H9 (cell line): ENCODE data around the gene SMCO4. TPM values are rescaled to one million over a fixed set of nuclear protein-coding genes. Genes with fewer than 3 reads are reported as not detected.
A peak's percentile ranks its signal among the peaks of the same experiment; 100 is the strongest.

Experiments
- DNase-seq: peaks from one replicate; pipeline ENCODE4 v3.0.0-alpha.2; 2017
- H2AFZ ChIP-seq: one replicate; pipeline ENCODE4 v1.6.1; 2013; ENCODE audit warnings: mild to moderate bottlenecking, low read length, control low read depth, moderate library complexity
- H2AK5ac ChIP-seq: 2 replicates; pipeline ENCODE4 v1.6.1; 2013; ENCODE audit warnings: low read length, control low read depth, mixed read lengths; ENCODE audit not compliant: insufficient read length
- H2BK120ac ChIP-seq: one replicate; pipeline ENCODE4 v1.6.1; 2013; ENCODE audit warnings: low read depth, mild to moderate bottlenecking, low read length, control low read depth, inconsistent platforms; ENCODE audit not compliant: poor library complexity, severe bottlenecking
- H2BK12ac ChIP-seq: 2 replicates; pipeline ENCODE4 v1.6.1; 2013; ENCODE audit warnings: low read length, control low read depth, mixed read lengths, low read depth; ENCODE audit not compliant: insufficient read length
- H2BK15ac ChIP-seq: 2 replicates; pipeline ENCODE4 v1.6.1; 2013; ENCODE audit warnings: low read depth, low read length, control low read depth
- H2BK20ac ChIP-seq: one replicate; pipeline ENCODE4 v1.6.1; 2013; ENCODE audit warnings: low read depth, mild to moderate bottlenecking, low read length, control low read depth, inconsistent platforms; ENCODE audit not compliant: poor library complexity, severe bottlenecking
- H2BK5ac ChIP-seq: 2 replicates; pipeline ENCODE4 v1.6.1; 2013; ENCODE audit warnings: low read length, control low read depth, mixed read lengths; ENCODE audit not compliant: insufficient read length
- H3K14ac ChIP-seq: 2 replicates; pipeline ENCODE4 v1.6.1; 2013; ENCODE audit warnings: low read length, control low read depth; ENCODE audit not compliant: insufficient read depth
- H3K18ac ChIP-seq: 2 replicates; pipeline ENCODE4 v1.6.1; 2013; ENCODE audit warnings: low read depth, mild to moderate bottlenecking, mixed read lengths, low read length, control low read depth; ENCODE audit not compliant: insufficient read length
- H3K23ac ChIP-seq: 2 replicates; pipeline ENCODE4 v1.6.1; 2013; ENCODE audit warnings: low read length, control low read depth, mixed read lengths, low read depth; ENCODE audit not compliant: insufficient read length
- H3K23me2 ChIP-seq: 2 replicates; pipeline ENCODE4 v1.6.1; 2013; ENCODE audit warnings: low read depth, mild to moderate bottlenecking, mixed read lengths, low read length, control low read depth; ENCODE audit not compliant: insufficient read length, poor library complexity, severe bottlenecking
- H3K27ac ChIP-seq: 2 replicates; pipeline ENCODE4 v1.5.1; 2013; ENCODE audit warnings: low read length, control low read depth, mixed read lengths, low read depth; ENCODE audit not compliant: insufficient read length
- H3K27me3 ChIP-seq: 2 replicates; pipeline ENCODE4 v1.6.1; 2013; ENCODE audit warnings: low read length, control low read depth, inconsistent platforms; ENCODE audit not compliant: insufficient read depth
- H3K4ac ChIP-seq: 2 replicates; pipeline ENCODE4 v1.6.1; 2013; ENCODE audit warnings: low read depth, mild to moderate bottlenecking, control low read depth, inconsistent platforms, low read length, moderate library complexity
- H3K4me1 ChIP-seq: 2 replicates; pipeline ENCODE4 v1.6.1; 2013; ENCODE audit warnings: low read length, control low read depth, inconsistent platforms; ENCODE audit not compliant: insufficient read depth
- H3K4me2 ChIP-seq: 2 replicates; pipeline ENCODE4 v1.6.1; 2013; ENCODE audit warnings: low read length, control low read depth, mixed read lengths; ENCODE audit not compliant: insufficient read length, insufficient read depth
- H3K56ac ChIP-seq: 2 replicates; pipeline ENCODE4 v1.6.1; 2013; ENCODE audit warnings: low read depth, mild to moderate bottlenecking, mixed read lengths, low read length, control low read depth; ENCODE audit not compliant: insufficient read length
- H3K79me1 ChIP-seq: 2 replicates; pipeline ENCODE4 v1.6.1; 2013; ENCODE audit warnings: low read depth, mild to moderate bottlenecking, moderate library complexity, low read length, control low read depth, inconsistent platforms; ENCODE audit not compliant: insufficient read depth, poor library complexity, severe bottlenecking
- H3K79me2 ChIP-seq: 2 replicates; pipeline ENCODE4 v1.6.1; 2013; ENCODE audit warnings: low read length, control low read depth, inconsistent platforms; ENCODE audit not compliant: insufficient read depth
- H3K9ac ChIP-seq: 2 replicates; pipeline ENCODE4 v1.6.1; 2013; ENCODE audit warnings: low read length, control low read depth, mixed read lengths; ENCODE audit not compliant: insufficient read length; ENCODE audit errors: extremely low read depth
- H3K9me3 ChIP-seq: one replicate; pipeline ENCODE4 v1.6.1; 2013; ENCODE audit warnings: low read depth, low read length, inconsistent platforms; ENCODE audit not compliant: control insufficient read depth
- H3T11ph ChIP-seq: one replicate; pipeline ENCODE4 v1.6.1; 2013; ENCODE audit warnings: mild to moderate bottlenecking, low read length, control low read depth, inconsistent platforms
- H4K20me1 ChIP-seq: one replicate; pipeline ENCODE4 v1.6.1; 2013; ENCODE audit not compliant: control insufficient read depth, insufficient read length, insufficient read depth
- H4K5ac ChIP-seq: 2 replicates; pipeline ENCODE4 v1.6.1; 2013; ENCODE audit warnings: low read depth, mild to moderate bottlenecking, mixed read lengths, low read length, control low read depth; ENCODE audit not compliant: insufficient read length
- H4K8ac ChIP-seq: replicated peaks from 2 replicates; pipeline ENCODE4 v1.6.1; 2013; ENCODE audit warnings: low read length, control low read depth, mixed read lengths, low read depth; ENCODE audit not compliant: insufficient read length
- H4K91ac ChIP-seq: 2 replicates; pipeline ENCODE4 v1.6.1; 2013; ENCODE audit warnings: low read depth, mild to moderate bottlenecking, moderate library complexity, mixed read lengths, low read length, control low read depth; ENCODE audit not compliant: insufficient read length
- H3K27ac Mint-ChIP-seq, 3 experiments: 2 replicates in 2 of 3; 3 replicates in 1 of 3; pipeline ENCODE4 v1.8.0; 2020 to 2021; ENCODE audit warnings: mixed read lengths in 3 of 3, mild to moderate bottlenecking in 1 of 3, moderate library complexity in 1 of 3
- H3K27me3 Mint-ChIP-seq: 2 replicates; pipeline ENCODE4 v1.8.0; 2021; ENCODE audit warnings: low read depth, mild to moderate bottlenecking, moderate library complexity, mixed read lengths
- H3K36me3 Mint-ChIP-seq, 3 experiments: 2 replicates in 2 of 3; 3 replicates in 1 of 3; pipeline ENCODE4 v1.8.0; 2020 to 2021; ENCODE audit warnings: low read depth in 3 of 3, mixed read lengths in 3 of 3; ENCODE audit not compliant: insufficient read depth in 1 of 3
- H3K4me1 Mint-ChIP-seq, 2 experiments: 2 replicates each; pipeline ENCODE4 v1.8.0; 2020; ENCODE audit warnings: mixed read lengths in 2 of 2
- H3K4me3 Mint-ChIP-seq, 2 experiments: 2 replicates in 1 of 2; 3 replicates in 1 of 2; pipeline ENCODE4 v1.8.0; 2020 to 2021; ENCODE audit warnings: mild to moderate bottlenecking in 2 of 2, mixed read lengths in 2 of 2, moderate library complexity in 1 of 2
- H3K9me3 Mint-ChIP-seq, 2 experiments: 2 replicates in 1 of 2; 3 replicates in 1 of 2; pipeline ENCODE4 v1.8.0; 2020; ENCODE audit warnings: mild to moderate bottlenecking in 2 of 2, mixed read lengths in 2 of 2, moderate library complexity in 1 of 2
- CTCF ChIP-seq: fragments of 200-600 bp; sonication (generic); conservative IDR thresholded peaks from 3 replicates; pipeline ENCODE4 v1.8.0; 2021; ENCODE audit warnings: antibody characterized with exemption, mild to moderate bottlenecking
- WGBS: extraction: QIAGEN DNeasy Blood & Tissue Kit; methylation state at CpG from one replicate; pipeline ENCODE4 v1.1.7; 2013; ENCODE audit warnings: missing lambda C conversion rate, low lambda C conversion rate, mixed read lengths; ENCODE audit not compliant: insufficient read length; ENCODE audit errors: extremely low coverage; 5-methylcytosine and 5-hydroxymethylcytosine counted together
- total RNA-seq: library from RNA; stranded (reverse); gene quantifications from 2 replicates; pipeline ENCODE4 v1.2.1, GENCODE V29; 2021

SMCO4 gene
- total RNA-seq, 1 experiment from 2014 or later: 35.6 TPM

- peak overlapping the region in 2 of 3 experiments; percentile 23 to 34; a peak in 2 of 7 replicates for H3K27ac Mint-ChIP-seq
- H3K27me3 ChIP-seq: no peaks in the 10 kb centered on the region
- no peak overlapping the region for H3K23ac ChIP-seq
- H3K9ac ChIP-seq: no peak overlapping the region
- H3K4ac ChIP-seq: no peak overlapping the region
- H3K79me2 ChIP-seq: no peaks in the 10 kb centered on the region
- no peak overlapping the region for H2BK120ac ChIP-seq
- H3K4me3 Mint-ChIP-seq: no peak overlapping the region
- H4K5ac ChIP-seq: no peak overlapping the region
- no peaks in the 10 kb centered on the region for H3K9me3 ChIP-seq
- no peaks in the 10 kb centered on the region for H4K20me1 ChIP-seq
- H3K14ac ChIP-seq: no peak overlapping the region
- H3T11ph ChIP-seq: no peak overlapping the region
- H2AK5ac ChIP-seq: no peak overlapping the region
- H3K4me1 Mint-ChIP-seq: peaks cover 38 to 39% of the 10 kb centered on the region in 2 experiments
- H3K27ac ChIP-seq: no peak overlapping the region
- H3K79me1 ChIP-seq: no peaks in the 10 kb centered on the region
- H3K36me3 Mint-ChIP-seq: peaks cover 15 to 27% (median 16%) of the 10 kb centered on the region in 3 experiments; a peak in 6 of 7 replicates
- H4K8ac ChIP-seq: no peak overlapping the region
- H2BK20ac ChIP-seq: no peak overlapping the region
- H2AFZ ChIP-seq: no peak overlapping the region
- WGBS: no CpG with 5 or more reads among the region's 1 CpG
- H3K9me3 Mint-ChIP-seq: peaks cover 1 to 2% of the 10 kb centered on the region in 2 experiments; a peak in 1 of 5 replicates
- no peak for DNase-seq
- no peak overlapping the region for H2BK15ac ChIP-seq
- no peaks in the 10 kb centered on the region for H3K23me2 ChIP-seq
- H3K4me2 ChIP-seq: no peak overlapping the region
- H3K27me3 Mint-ChIP-seq: no peaks in the 10 kb centered on the region
- H3K4me1 ChIP-seq: peaks cover 11% of the 10 kb centered on the region; the same call in 1 of the 2 replicates
- no peak overlapping the region for H2BK12ac ChIP-seq
- H4K91ac ChIP-seq: no peak overlapping the region
- no peak overlapping the region for H2BK5ac ChIP-seq
- H3K18ac ChIP-seq: no peak overlapping the region
- no peak overlapping the region for H3K56ac ChIP-seq
- TF ChIP-seq CTCF: no peak
These were observed 69.1 kb downstream of the SMCO4 start for GRCh38 chr11:93474123-93474522.
